ENCODE data around the gene TXNDC15. TPM values are rescaled to one million over a fixed set of nuclear protein-coding genes. Genes with fewer than 3 reads are reported as not detected.
A peak's percentile ranks its signal among the peaks of the same experiment; 100 is the strongest.

TXNDC15 gene
- total RNA-seq, 1 donor from 2014 or later = 46.5 TPM

- TF ChIP-seq CTCF (IDR thresholded peaks at IDR 0.05; ENCODE audit: unreplicated experiment) = no peak
- Mint-ChIP-seq H3K27ac (no peak overlapping the region), H3K27me3 (no peaks in the 10 kb centered on the region), H3K36me3 (ENCODE audit: insufficient read depth) (peaks cover 29% of the 10 kb centered on the region), H3K4me1 (ENCODE audit: low read depth) (no peaks in the 10 kb centered on the region), H3K9me3 (ENCODE audit: low read depth) (peaks cover 4% of the 10 kb centered on the region), H3K4me3 (ENCODE audit: low read depth) (no peak overlapping the region)
- no peak for DNase-seq (ENCODE audit: low spot score, unreplicated experiment)
These were observed 18.1 kb downstream of the TXNDC15 start for GRCh38 chr5:134892282-134892681.

GRCh38 chr5:134892926-134893325 lies 18.8 kb downstream of the TXNDC15 start:
- Mint-ChIP-seq H3K4me3 (ENCODE audit: low read depth) (no peak overlapping the region), H3K36me3 (ENCODE audit: insufficient read depth) (peaks cover 29% of the 10 kb centered on the region), H3K9me3 (ENCODE audit: low read depth) (peaks cover 4% of the 10 kb centered on the region), H3K27ac (no peak overlapping the region), H3K4me1 (ENCODE audit: low read depth) (no peaks in the 10 kb centered on the region), H3K27me3 (no peaks in the 10 kb centered on the region)
- no peak for TF ChIP-seq CTCF (IDR thresholded peaks at IDR 0.05; ENCODE audit: unreplicated experiment)
- no peak for DNase-seq (ENCODE audit: low spot score, unreplicated experiment)

- Mint-ChIP-seq H3K27me3 (no peaks in the 10 kb centered on the region), H3K4me1 (ENCODE audit: low read depth) (no peaks in the 10 kb centered on the region), H3K36me3 (ENCODE audit: insufficient read depth) (peaks cover 27% of the 10 kb centered on the region), H3K9me3 (ENCODE audit: low read depth) (peaks cover 4% of the 10 kb centered on the region), H3K27ac (no peak overlapping the region), H3K4me3 (ENCODE audit: low read depth) (no peak overlapping the region)
- no peak for TF ChIP-seq CTCF (IDR thresholded peaks at IDR 0.05; ENCODE audit: unreplicated experiment)
- DNase-seq (ENCODE audit: low spot score, unreplicated experiment) = no peak
These were observed 19.8 kb downstream of the TXNDC15 start for GRCh38 chr5:134893748-134894505.

GRCh38 chr5:134902071-134902801 lies 28.1 kb downstream of the TXNDC15 start:
- Mint-ChIP-seq H3K27me3 (no peaks in the 10 kb centered on the region), H3K4me1 (ENCODE audit: low read depth) (peaks cover 2% of the 10 kb centered on the region), H3K9me3 (ENCODE audit: low read depth) (no peaks in the 10 kb centered on the region), H3K4me3 (ENCODE audit: low read depth) (no peak overlapping the region), H3K27ac (peak overlapping the region; percentile 34), H3K36me3 (ENCODE audit: insufficient read depth) (peaks cover 7% of the 10 kb centered on the region)
- DNase-seq (ENCODE audit: low spot score, unreplicated experiment) = no peak
- no peak for TF ChIP-seq CTCF (IDR thresholded peaks at IDR 0.05; ENCODE audit: unreplicated experiment)

GRCh38 chr5:134904610-134905245 lies 30.6 kb downstream of the TXNDC15 start, which contains the start of gene PCBD2:
TSS of gene PCBD2 (plus strand) at chr5:134905131. CDS start at chr5:134905140, 9 bp downstream.
- H3K4me3 Mint-ChIP-seq (ENCODE audit: low read depth) = peak within 1 kb of the TSS; percentile 91
- peaks cover 7% of the 10 kb centered on the region for H3K36me3 Mint-ChIP-seq (ENCODE audit: insufficient read depth)
- DNase-seq (ENCODE audit: low spot score, unreplicated experiment) = peak; percentile 93
- peaks cover 2% of the 10 kb centered on the region for H3K4me1 Mint-ChIP-seq (ENCODE audit: low read depth)
- TF ChIP-seq CTCF (IDR thresholded peaks at IDR 0.05; ENCODE audit: unreplicated experiment) = peak; percentile 83
- no peaks in the 10 kb centered on the region for H3K9me3 Mint-ChIP-seq (ENCODE audit: low read depth)
- H3K27ac Mint-ChIP-seq = peak within 1 kb of the TSS; percentile 98
- H3K27me3 Mint-ChIP-seq = no peaks in the 10 kb centered on the region

Measured in progenitor cell of endocrine pancreas (in vitro differentiated cells).